ENCODE data around the gene INVS.
A peak's percentile ranks its signal among the peaks of the same experiment; 100 is the strongest.
"Not testable (repeated sequence)": the region's sequence is repeated elsewhere in the genome, so short reads cannot be mapped to it uniquely, and the experiment has no call there.

The INVS gene

DNA sequence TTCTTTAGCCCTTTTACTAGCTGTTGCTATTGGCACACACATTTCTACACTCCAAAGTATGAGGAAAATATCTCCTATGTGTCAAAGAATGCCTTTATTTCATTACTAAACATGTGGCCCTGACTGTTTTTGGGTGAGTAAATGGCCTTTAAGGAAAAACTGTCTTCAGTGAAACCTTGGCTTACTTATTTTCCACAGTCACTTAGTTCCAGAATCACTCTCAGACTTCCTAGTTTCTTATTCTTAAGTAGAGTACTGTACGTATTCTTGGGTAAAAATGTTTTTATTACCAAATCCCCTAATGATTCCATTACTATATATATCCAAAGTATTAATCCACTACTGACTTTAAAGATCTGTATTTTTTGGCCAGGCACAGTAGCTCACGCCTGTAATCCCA, 27.8 kb upstream of the INVS start:
- DNase-seq: no peak
- H3K4me3 ChIP-seq (ENCODE audit: control insufficient read depth in 1 of 7, extremely low read depth in 1 of 7, insufficient read depth in 4 of 7, low read depth in 2 of 7, low read length in 6 of 7): no peak overlapping the region
- H3K27me3 ChIP-seq (replicated peaks in 2 of 5; ENCODE audit: control insufficient read depth in 4 of 5, insufficient read depth in 5 of 5, low read length in 4 of 5): no peaks in the 10 kb centered on the region
- H3K36me3 ChIP-seq (ENCODE audit: control insufficient read depth in 4 of 4, insufficient read depth in 4 of 4, low read length in 3 of 4): peaks cover 0 to 2% (median under 1%) of the 10 kb centered on the region in 4 experiments
- POLR2A ChIA-PET: no interaction called here
- CTCF ChIA-PET: interaction anchor here (1.4 kb wide), 1 partner anchor 18 kb away, joined by 3 read pairs; no protein-coding TSS in a partner anchor
- H3K27ac ChIP-seq (ENCODE audit: insufficient read depth in 1 of 2, low read depth in 1 of 2, low read length in 2 of 2, poor library complexity in 1 of 2, severe bottlenecking in 2 of 2): no peak overlapping the region
- no peaks in the 10 kb centered on the region for H3K9me3 ChIP-seq (ENCODE audit: control extremely low read depth in 1 of 5, control insufficient read depth in 4 of 5, insufficient read depth in 2 of 5, low read depth in 1 of 5, low read length in 4 of 5)
- 100% methylated on average over 1 of the region's 2 CpGs for WGBS (ENCODE audit: insufficient coverage)
- peaks cover 0 to 5% (median 0%) of the 10 kb centered on the region in 4 experiments for H3K4me1 ChIP-seq (ENCODE audit: control extremely low read depth in 1 of 4, control insufficient read depth in 4 of 4, insufficient read depth in 4 of 4, low read length in 3 of 4)

DNA sequence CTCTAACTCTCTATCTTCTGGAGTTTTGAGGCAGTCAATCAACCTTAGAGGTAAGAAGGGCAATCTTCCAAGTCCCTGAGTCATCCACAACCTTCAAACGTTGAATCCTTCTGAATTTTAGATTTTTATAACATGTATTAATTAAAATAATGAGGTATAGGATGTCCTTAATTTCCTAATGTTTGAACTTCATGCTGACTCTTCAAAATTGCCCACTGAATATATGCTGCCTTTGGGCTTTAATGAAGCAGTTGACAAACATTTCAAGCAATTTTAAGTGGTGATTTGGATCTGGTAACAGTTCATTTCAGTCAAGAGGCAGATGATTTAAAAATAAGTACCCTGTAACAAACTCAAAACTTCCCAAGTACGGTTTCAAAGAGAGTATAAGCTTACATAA, 26.2 kb upstream of the INVS start:
- Histone ChIP-seq H3K9me3 (ENCODE audit: control extremely low read depth in 1 of 5, control insufficient read depth in 4 of 5, insufficient read depth in 2 of 5, low read depth in 1 of 5, low read length in 4 of 5) (no peaks in the 10 kb centered on the region), H3K4me1 (ENCODE audit: control extremely low read depth in 1 of 4, control insufficient read depth in 4 of 4, insufficient read depth in 4 of 4, low read length in 3 of 4) (no peaks in the 10 kb centered on the region), H3K36me3 (ENCODE audit: control insufficient read depth in 4 of 4, insufficient read depth in 4 of 4, low read length in 3 of 4) (peaks cover 0 to 2% (median under 1%) of the 10 kb centered on the region in 4 experiments), H3K4me3 (ENCODE audit: control insufficient read depth in 1 of 7, extremely low read depth in 1 of 7, insufficient read depth in 4 of 7, low read depth in 2 of 7, low read length in 6 of 7) (no peak overlapping the region), H3K27ac (ENCODE audit: insufficient read depth in 1 of 2, low read depth in 1 of 2, low read length in 2 of 2, poor library complexity in 1 of 2, severe bottlenecking in 2 of 2) (no peak overlapping the region), H3K27me3 (replicated peaks in 2 of 5; ENCODE audit: control insufficient read depth in 4 of 5, insufficient read depth in 5 of 5, low read length in 4 of 5) (no peaks in the 10 kb centered on the region)
- DNase-seq: no peak
- POLR2A ChIA-PET: no interaction called here
- CTCF ChIA-PET: no interaction called here
- WGBS (ENCODE audit: insufficient coverage): no CpG with 5 or more reads among the region's 2 CpGs

DNA sequence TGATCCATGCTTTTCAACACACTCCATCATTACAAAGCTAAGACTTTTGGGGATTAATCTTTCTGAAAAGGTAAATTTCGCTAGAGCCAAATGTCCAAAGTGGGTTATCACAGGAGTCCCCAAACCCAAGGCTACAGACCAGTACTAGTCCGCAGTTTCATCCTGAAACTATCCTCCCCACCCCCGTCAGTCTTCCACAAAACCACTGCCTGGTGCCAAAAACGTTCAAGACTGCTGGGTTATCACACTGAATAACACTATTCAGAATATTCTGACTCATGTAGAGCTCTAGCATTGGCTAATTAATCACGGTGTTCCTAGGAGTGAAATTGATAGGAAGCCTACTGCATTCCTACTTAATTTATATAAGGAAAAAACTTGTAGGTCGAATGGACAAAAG, 24.9 kb upstream of the INVS start:
- CTCF ChIA-PET: no interaction called here
- no peaks in the 10 kb centered on the region for H3K9me3 ChIP-seq (ENCODE audit: control extremely low read depth in 1 of 5, control insufficient read depth in 4 of 5, insufficient read depth in 2 of 5, low read depth in 1 of 5, low read length in 4 of 5)
- H3K36me3 ChIP-seq (ENCODE audit: control insufficient read depth in 4 of 4, insufficient read depth in 4 of 4, low read length in 3 of 4): peaks cover 0 to 2% (median under 1%) of the 10 kb centered on the region in 4 experiments
- H3K27me3 ChIP-seq (replicated peaks in 2 of 5; ENCODE audit: control insufficient read depth in 4 of 5, insufficient read depth in 5 of 5, low read length in 4 of 5): no peaks in the 10 kb centered on the region
- WGBS (ENCODE audit: insufficient coverage): 93% methylated on average over 4 of the region's 6 CpGs
- H3K4me1 ChIP-seq (ENCODE audit: control extremely low read depth in 1 of 4, control insufficient read depth in 4 of 4, insufficient read depth in 4 of 4, low read length in 3 of 4): no peaks in the 10 kb centered on the region
- DNase-seq: no peak
- POLR2A ChIA-PET: no interaction called here
- H3K27ac ChIP-seq (ENCODE audit: insufficient read depth in 1 of 2, low read depth in 1 of 2, low read length in 2 of 2, poor library complexity in 1 of 2, severe bottlenecking in 2 of 2): no peak overlapping the region
- no peak overlapping the region for H3K4me3 ChIP-seq (ENCODE audit: control insufficient read depth in 1 of 7, extremely low read depth in 1 of 7, insufficient read depth in 4 of 7, low read depth in 2 of 7, low read length in 6 of 7)

DNA sequence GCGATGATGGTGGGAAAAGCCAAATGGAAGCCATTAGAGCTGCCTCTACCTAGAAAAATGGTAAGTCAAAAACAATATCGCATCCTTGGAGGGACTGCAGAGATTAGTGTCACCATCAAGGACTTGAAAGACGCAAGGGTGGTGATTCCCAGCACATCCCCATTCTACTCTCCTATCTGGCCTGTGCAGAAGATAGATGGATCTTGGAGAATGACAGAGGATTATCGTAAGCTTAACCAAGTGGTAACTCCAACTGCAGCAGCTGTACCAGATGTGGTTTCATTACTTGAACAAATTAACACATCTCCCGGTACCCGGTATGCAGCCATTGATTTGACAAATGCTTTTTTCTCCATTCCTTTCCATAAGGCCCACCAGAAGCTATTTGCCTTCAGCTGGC, 24.1 kb upstream of the INVS start:
- Histone ChIP-seq H3K27ac (ENCODE audit: insufficient read depth in 1 of 2, low read depth in 1 of 2, low read length in 2 of 2, poor library complexity in 1 of 2, severe bottlenecking in 2 of 2) (no peak overlapping the region), H3K4me1 (ENCODE audit: control extremely low read depth in 1 of 4, control insufficient read depth in 4 of 4, insufficient read depth in 4 of 4, low read length in 3 of 4) (no peaks in the 10 kb centered on the region), H3K9me3 (ENCODE audit: control extremely low read depth in 1 of 5, control insufficient read depth in 4 of 5, insufficient read depth in 2 of 5, low read depth in 1 of 5, low read length in 4 of 5) (no peaks in the 10 kb centered on the region), H3K27me3 (replicated peaks in 2 of 5; ENCODE audit: control insufficient read depth in 4 of 5, insufficient read depth in 5 of 5, low read length in 4 of 5) (no peaks in the 10 kb centered on the region), H3K4me3 (ENCODE audit: control insufficient read depth in 1 of 7, extremely low read depth in 1 of 7, insufficient read depth in 4 of 7, low read depth in 2 of 7, low read length in 6 of 7) (no peak overlapping the region), H3K36me3 (ENCODE audit: control insufficient read depth in 4 of 4, insufficient read depth in 4 of 4, low read length in 3 of 4) (peaks cover 0 to 2% (median under 1%) of the 10 kb centered on the region in 4 experiments)
- ChIA-PET POLR2A (no interaction called here), CTCF (interaction anchor here (1.3 kb wide), 1 partner anchor 8 kb away, joined by 3 read pairs; no protein-coding TSS in a partner anchor)
- WGBS (ENCODE audit: insufficient coverage): 100% methylated on average over 4 of the region's 6 CpGs
- DNase-seq: no peak

DNA sequence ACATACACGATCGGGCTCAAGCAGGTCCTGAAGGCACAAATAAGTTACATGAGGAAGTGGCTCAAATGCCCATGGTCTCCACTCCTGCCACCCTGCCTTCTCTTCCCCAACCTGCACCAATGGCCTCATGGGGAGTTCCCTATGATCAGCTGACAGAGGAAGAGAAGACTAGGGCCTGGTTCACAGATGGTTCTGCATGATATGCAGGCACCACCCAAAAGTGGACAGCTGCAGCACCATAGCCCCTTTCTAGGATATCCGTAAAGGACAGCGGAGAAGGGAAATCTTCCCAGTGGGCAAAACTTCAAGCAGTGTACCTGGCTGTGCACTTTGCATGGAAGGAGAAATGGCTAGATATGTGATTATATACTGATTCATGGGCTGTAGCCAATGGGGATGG, 22.8 kb upstream of the INVS start:
- H3K4me3 ChIP-seq (ENCODE audit: control insufficient read depth in 1 of 7, extremely low read depth in 1 of 7, insufficient read depth in 4 of 7, low read depth in 2 of 7, low read length in 6 of 7); POLR2A ChIA-PET; DNase-seq; CTCF ChIA-PET; H3K4me1 ChIP-seq (ENCODE audit: control extremely low read depth in 1 of 4, control insufficient read depth in 4 of 4, insufficient read depth in 4 of 4, low read length in 3 of 4); H3K9me3 ChIP-seq (ENCODE audit: control extremely low read depth in 1 of 5, control insufficient read depth in 4 of 5, insufficient read depth in 2 of 5, low read depth in 1 of 5, low read length in 4 of 5); H3K36me3 ChIP-seq (ENCODE audit: control insufficient read depth in 4 of 4, insufficient read depth in 4 of 4, low read length in 3 of 4); H3K27me3 ChIP-seq (replicated peaks in 2 of 5; ENCODE audit: control insufficient read depth in 4 of 5, insufficient read depth in 5 of 5, low read length in 4 of 5); H3K27ac ChIP-seq (ENCODE audit: insufficient read depth in 1 of 2, low read depth in 1 of 2, low read length in 2 of 2, poor library complexity in 1 of 2, severe bottlenecking in 2 of 2): not testable (repeated sequence)
- 100% methylated on average over 3 of the region's 4 CpGs for WGBS (ENCODE audit: insufficient coverage)

DNA sequence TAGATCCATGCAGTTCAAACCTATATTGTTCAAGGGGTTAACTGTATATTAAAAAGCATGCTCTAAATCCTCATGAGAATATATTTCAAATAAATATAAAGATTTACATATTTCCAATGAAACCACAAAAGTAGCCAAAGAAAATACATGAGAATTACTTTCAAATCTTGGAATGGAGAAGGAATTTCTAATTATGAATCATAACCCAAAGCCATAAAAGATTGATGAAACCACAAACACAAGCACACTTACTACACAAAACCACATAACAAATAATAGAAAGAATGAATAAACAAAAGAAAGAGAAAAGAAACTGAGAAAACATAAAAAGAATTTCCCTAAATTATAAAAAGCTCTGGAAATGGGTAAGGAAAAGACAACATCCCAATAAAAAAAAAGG, 16.3 kb upstream of the INVS start:
- ChIA-PET POLR2A (interaction anchor here (0.6 kb wide), 1 partner anchor 223 kb away, joined by 3 read pairs; no protein-coding TSS in a partner anchor), CTCF (interaction anchor here (0.8 to 1.3 kb wide), 2 partner anchors 19 to 44 kb away, joined by 3 read pairs; no protein-coding TSS in a partner anchor)
- H3K9me3 ChIP-seq (ENCODE audit: control extremely low read depth in 1 of 5, control insufficient read depth in 4 of 5, insufficient read depth in 2 of 5, low read depth in 1 of 5, low read length in 4 of 5): no peaks in the 10 kb centered on the region
- no peaks in the 10 kb centered on the region for H3K27me3 ChIP-seq (replicated peaks in 2 of 5; ENCODE audit: control insufficient read depth in 4 of 5, insufficient read depth in 5 of 5, low read length in 4 of 5)
- no peaks in the 10 kb centered on the region for H3K36me3 ChIP-seq (ENCODE audit: control insufficient read depth in 4 of 4, insufficient read depth in 4 of 4, low read length in 3 of 4)
- no peak for DNase-seq
- peaks cover 9 to 21% (median 14%) of the 10 kb centered on the region in 4 experiments for H3K4me1 ChIP-seq (ENCODE audit: control extremely low read depth in 1 of 4, control insufficient read depth in 4 of 4, insufficient read depth in 4 of 4, low read length in 3 of 4)
- no peak overlapping the region for H3K4me3 ChIP-seq (ENCODE audit: control insufficient read depth in 1 of 7, extremely low read depth in 1 of 7, insufficient read depth in 4 of 7, low read depth in 2 of 7, low read length in 6 of 7)
- H3K27ac ChIP-seq (ENCODE audit: insufficient read depth in 1 of 2, low read depth in 1 of 2, low read length in 2 of 2, poor library complexity in 1 of 2, severe bottlenecking in 2 of 2): no peak overlapping the region

DNA sequence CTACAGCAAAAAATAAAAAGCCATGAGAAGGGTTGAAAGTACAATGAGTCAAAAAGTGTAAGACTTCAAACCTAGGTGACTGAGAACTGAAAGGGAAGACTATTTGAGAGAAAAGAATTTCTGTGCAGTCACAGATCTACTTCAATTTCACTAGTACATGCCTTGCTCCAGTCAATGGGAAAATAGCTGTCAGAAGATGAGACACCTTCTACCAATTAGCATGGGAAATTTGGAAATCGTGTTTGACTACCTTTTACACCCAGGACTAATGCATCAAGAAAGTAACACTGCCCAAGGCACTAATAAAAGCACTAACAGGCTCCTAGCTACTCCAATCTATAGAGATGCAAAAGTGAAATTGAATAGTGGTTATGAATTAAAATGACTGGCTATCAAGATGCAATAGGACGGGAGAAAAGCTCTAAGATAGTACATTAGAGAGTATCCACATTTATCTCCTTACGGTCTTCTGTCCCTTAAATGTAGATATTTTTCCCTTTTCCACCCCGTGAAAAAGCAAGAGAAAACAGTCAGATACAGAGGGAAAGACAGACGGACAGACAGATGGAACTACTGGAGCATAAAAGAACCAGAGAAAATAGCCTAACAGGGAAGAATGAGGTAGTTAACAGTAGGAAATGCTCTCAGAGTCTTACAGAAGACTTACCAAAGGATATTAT, 15.5 kb upstream of the INVS start:
- 100% methylated on average over 1 of the region's 5 CpGs for WGBS (ENCODE audit: insufficient coverage)

More for the DNA sequence above, 15.5 kb upstream of the INVS start:
- H3K27ac ChIP-seq (ENCODE audit: insufficient read depth in 1 of 2, low read depth in 1 of 2, low read length in 2 of 2, poor library complexity in 1 of 2, severe bottlenecking in 2 of 2): peak overlapping the region in 1 of 2 experiments; percentile 1
- H3K9me3 ChIP-seq (ENCODE audit: control extremely low read depth in 1 of 5, control insufficient read depth in 4 of 5, insufficient read depth in 2 of 5, low read depth in 1 of 5, low read length in 4 of 5): no peaks in the 10 kb centered on the region
- no peak for DNase-seq
- ChIA-PET POLR2A (interaction anchor here (0.6 kb wide), 1 partner anchor 222 kb away, joined by 3 read pairs; no protein-coding TSS in a partner anchor), CTCF (interaction anchor here (0.9 to 1.6 kb wide), 4 partner anchors 10 to 31 kb away, joined by 3 to 6 read pairs (median 4); partner anchors contain the start of gene ERP44)
- no peaks in the 10 kb centered on the region for H3K27me3 ChIP-seq (replicated peaks in 2 of 5; ENCODE audit: control insufficient read depth in 4 of 5, insufficient read depth in 5 of 5, low read length in 4 of 5)
- no peaks in the 10 kb centered on the region for H3K36me3 ChIP-seq (ENCODE audit: control insufficient read depth in 4 of 4, insufficient read depth in 4 of 4, low read length in 3 of 4)
- peak overlapping the region in 1 of 7 experiments; percentile 12 for H3K4me3 ChIP-seq (ENCODE audit: control insufficient read depth in 1 of 7, extremely low read depth in 1 of 7, insufficient read depth in 4 of 7, low read depth in 2 of 7, low read length in 6 of 7)
- H3K4me1 ChIP-seq (ENCODE audit: control extremely low read depth in 1 of 4, control insufficient read depth in 4 of 4, insufficient read depth in 4 of 4, low read length in 3 of 4): peaks cover 10 to 25% (median 18%) of the 10 kb centered on the region in 4 experiments

Measured in common myeloid progenitor, CD34-positive (primary cell).